Measurements from ENCODE around the gene KCNE1.
"Not testable (repeated sequence)": the region's sequence is repeated elsewhere in the genome, so short reads cannot be mapped to it uniquely, and the experiment has no call there.

KCNE1 gene

GRCh38 chr21:34557261-34557660 lies 45.3 kb upstream of the KCNE1 start:
- Mint-ChIP-seq H3K4me3 (no peak overlapping the region), H3K27me3 (ENCODE audit: low read depth, poor library complexity) (peaks cover 8% of the 10 kb centered on the region), H3K9me3 (peaks cover 19% of the 10 kb centered on the region), H3K4me1 (no peaks in the 10 kb centered on the region), H3K36me3 (ENCODE audit: low read depth) (peaks cover 13% of the 10 kb centered on the region), H3K27ac (no peak overlapping the region)
- TF ChIP-seq CTCF (IDR thresholded peaks at IDR 0.05), result no peak
- DNase-seq, result no peak

DNA sequence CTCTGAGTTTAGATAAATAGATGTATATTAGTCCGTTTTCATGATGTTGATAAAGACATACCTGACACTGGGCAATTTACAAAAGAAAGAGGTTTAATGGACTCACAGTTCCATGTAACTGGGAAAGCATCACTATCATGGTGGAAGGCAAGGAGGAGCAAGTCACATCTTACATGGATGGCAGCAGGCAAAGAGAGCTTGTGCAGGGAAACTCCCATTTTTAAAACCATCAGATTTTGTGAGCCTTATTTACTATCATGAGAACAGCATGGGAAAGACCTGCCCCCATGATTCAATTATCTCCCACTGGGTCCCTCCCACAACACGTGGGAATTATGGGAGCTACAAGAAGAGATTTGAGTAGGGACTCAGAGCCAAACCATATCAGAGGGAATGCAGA lies 42.7 kb upstream of the KCNE1 start:
- DNase-seq; H3K4me3 Mint-ChIP-seq; H3K27ac Mint-ChIP-seq; H3K27me3 Mint-ChIP-seq (ENCODE audit: low read depth, poor library complexity); H3K4me1 Mint-ChIP-seq: not testable (repeated sequence)
- Mint-ChIP-seq H3K9me3 (peaks cover 19% of the 10 kb centered on the region), H3K36me3 (ENCODE audit: low read depth) (peaks cover 13% of the 10 kb centered on the region)

GRCh38 chr21:34554227-34554626 lies 42.2 kb upstream of the KCNE1 start:
- Mint-ChIP-seq H3K4me3 (no peak overlapping the region), H3K9me3 (peaks cover 19% of the 10 kb centered on the region), H3K4me1 (no peaks in the 10 kb centered on the region), H3K36me3 (ENCODE audit: low read depth) (peaks cover 13% of the 10 kb centered on the region), H3K27me3 (ENCODE audit: low read depth, poor library complexity) (peaks cover 5% of the 10 kb centered on the region), H3K27ac (no peak overlapping the region)
- DNase-seq, result no peak
- TF ChIP-seq CTCF (IDR thresholded peaks at IDR 0.05), result no peak

DNA sequence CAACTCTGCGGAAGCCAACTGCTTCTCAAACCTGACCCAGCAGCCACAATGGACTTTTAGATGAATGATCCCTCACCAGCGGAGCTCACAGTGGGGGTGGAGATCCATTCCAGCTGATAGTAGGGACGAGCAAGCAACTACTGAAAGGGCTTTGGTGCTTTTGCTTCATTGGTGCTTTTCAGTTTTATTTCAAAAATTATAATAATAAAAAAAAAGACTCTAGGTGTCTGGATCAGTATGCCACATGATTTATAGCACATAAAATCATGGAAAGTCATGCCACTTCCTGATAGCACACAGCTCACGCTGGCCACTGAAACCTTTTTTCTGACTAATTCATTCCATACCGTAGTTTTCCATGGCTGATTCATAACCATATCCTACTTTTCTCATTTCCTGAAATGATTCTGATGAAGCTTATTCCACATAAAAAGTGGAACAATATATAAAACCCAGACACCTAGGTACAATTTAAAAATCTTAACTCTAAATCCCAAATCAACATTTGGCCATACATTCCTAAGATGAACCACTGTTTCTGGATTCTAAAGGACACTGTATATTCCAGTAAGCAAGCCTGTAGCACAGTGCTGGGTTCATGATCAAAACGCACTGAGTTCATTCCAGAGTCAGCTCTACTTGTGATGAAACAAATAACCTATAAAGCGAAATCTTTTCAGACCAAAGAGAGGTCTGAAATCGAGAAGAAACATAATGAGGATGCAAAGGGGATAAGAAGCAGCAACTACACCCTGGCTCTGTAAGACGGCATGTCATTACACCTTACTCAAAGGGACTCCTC lies 41.3 kb upstream of the KCNE1 start:
- H3K4me3 Mint-ChIP-seq, result no peak overlapping the region
- H3K27me3 Mint-ChIP-seq (ENCODE audit: low read depth, poor library complexity), result no peaks in the 10 kb centered on the region
- H3K4me1 Mint-ChIP-seq, result no peaks in the 10 kb centered on the region
- DNase-seq, result no peak
- TF ChIP-seq CTCF (IDR thresholded peaks at IDR 0.05), result no peak
- peaks cover 13% of the 10 kb centered on the region for H3K36me3 Mint-ChIP-seq (ENCODE audit: low read depth)
- H3K9me3 Mint-ChIP-seq, result peaks cover 19% of the 10 kb centered on the region
- no peak overlapping the region for H3K27ac Mint-ChIP-seq

DNA sequence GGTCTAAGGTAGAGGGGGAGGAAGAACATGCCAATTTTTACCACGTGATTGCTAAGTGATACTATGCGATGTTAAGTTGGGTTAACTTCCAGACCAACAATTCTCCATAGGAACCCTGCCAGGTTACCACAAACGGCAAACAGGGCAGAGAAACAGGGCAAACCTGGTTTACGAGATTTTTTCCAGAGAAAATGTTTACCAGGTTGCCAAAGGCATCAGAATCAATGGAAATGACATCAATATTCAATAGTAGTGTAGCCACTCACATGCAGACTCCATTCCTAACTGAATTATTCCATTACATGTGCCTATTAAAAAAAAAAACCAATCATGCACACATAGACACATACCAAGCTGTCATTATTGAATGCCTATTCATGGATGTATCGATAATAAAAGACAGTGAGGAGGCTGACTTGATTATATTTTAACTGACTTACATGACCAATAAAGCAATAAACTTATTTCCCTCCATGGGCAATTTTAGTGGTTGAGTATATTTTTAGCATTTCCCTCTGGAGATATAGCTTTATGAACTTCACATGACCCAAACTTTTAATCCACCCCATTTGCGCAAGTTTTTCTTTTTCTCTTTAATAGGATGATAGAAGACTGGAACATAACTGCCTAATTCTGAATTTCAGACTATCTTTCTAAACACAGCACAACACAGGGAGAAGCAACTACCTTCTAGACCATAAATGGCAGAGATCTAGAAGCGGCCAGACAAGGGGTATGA lies 40.5 kb upstream of the KCNE1 start:
- H3K4me1 Mint-ChIP-seq, result no peaks in the 10 kb centered on the region
- TF ChIP-seq CTCF (IDR thresholded peaks at IDR 0.05), result no peak
- no peak for DNase-seq
- H3K9me3 Mint-ChIP-seq, result peaks cover 19% of the 10 kb centered on the region
- H3K36me3 Mint-ChIP-seq (ENCODE audit: low read depth), result peaks cover 13% of the 10 kb centered on the region
- H3K27ac Mint-ChIP-seq, result no peak overlapping the region
- H3K4me3 Mint-ChIP-seq, result no peak overlapping the region
- H3K27me3 Mint-ChIP-seq (ENCODE audit: low read depth, poor library complexity), result no peaks in the 10 kb centered on the region

GRCh38 chr21:34550182-34550799 lies 38.3 kb upstream of the KCNE1 start:
- peaks cover 16% of the 10 kb centered on the region for H3K9me3 Mint-ChIP-seq
- no peak overlapping the region for H3K27ac Mint-ChIP-seq
- peaks cover 18% of the 10 kb centered on the region for H3K4me1 Mint-ChIP-seq
- TF ChIP-seq CTCF (IDR thresholded peaks at IDR 0.05), result no peak
- H3K36me3 Mint-ChIP-seq (ENCODE audit: low read depth), result peaks cover 12% of the 10 kb centered on the region
- H3K4me3 Mint-ChIP-seq, result no peak overlapping the region
- no peaks in the 10 kb centered on the region for H3K27me3 Mint-ChIP-seq (ENCODE audit: low read depth, poor library complexity)
- DNase-seq, result no peak
